ENCODE measurements around the gene HDDC2.
"Not testable (repeated sequence)": the region's sequence is repeated elsewhere in the genome, so short reads cannot be mapped to it uniquely, and the experiment has no call there.

Gene HDDC2

GRCh38 chr6:125310994-125311649, 9.4 kb upstream of the HDDC2 start:
- DNase-seq = peak; percentile 46

- DNase-seq = no peak
These were observed 6.3 kb upstream of the HDDC2 start for GRCh38 chr6:125307964-125308615.

DNA sequence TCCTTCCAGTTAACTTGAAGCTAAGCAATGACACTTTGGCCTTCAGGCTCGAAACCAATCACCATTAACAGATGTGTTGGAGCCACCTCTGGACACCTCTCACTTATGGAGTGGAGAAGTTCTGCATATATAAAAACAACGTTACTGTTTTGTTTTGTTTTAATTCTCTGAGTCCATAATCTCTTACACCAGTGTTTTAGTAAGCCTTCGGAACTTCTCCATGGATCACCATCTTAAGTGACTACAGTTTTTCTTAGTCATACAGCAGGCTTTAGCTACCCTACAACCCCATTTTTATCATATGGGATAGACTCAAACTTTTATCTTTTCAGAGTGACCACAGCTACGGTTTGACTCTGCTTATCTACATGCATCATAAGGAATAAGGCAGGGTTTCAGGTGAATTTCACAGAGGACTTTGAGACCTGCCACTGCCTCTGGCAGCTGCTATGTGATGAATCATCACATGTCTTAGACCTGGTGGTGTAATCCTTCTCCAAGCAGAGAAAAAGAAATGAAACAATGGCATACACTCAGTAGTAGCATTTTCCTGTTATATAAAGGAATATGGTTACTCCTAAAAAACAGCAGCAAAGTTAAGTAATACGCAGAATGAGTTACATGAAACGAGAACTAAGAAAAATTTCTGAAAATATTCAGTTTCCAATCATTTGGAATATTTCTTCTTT, 5.5 kb upstream of the HDDC2 start:
- DNase-seq = no peak

GRCh38 chr6:125306756-125307149, 5.0 kb upstream of the HDDC2 start:
- DNase-seq = no peak

DNA sequence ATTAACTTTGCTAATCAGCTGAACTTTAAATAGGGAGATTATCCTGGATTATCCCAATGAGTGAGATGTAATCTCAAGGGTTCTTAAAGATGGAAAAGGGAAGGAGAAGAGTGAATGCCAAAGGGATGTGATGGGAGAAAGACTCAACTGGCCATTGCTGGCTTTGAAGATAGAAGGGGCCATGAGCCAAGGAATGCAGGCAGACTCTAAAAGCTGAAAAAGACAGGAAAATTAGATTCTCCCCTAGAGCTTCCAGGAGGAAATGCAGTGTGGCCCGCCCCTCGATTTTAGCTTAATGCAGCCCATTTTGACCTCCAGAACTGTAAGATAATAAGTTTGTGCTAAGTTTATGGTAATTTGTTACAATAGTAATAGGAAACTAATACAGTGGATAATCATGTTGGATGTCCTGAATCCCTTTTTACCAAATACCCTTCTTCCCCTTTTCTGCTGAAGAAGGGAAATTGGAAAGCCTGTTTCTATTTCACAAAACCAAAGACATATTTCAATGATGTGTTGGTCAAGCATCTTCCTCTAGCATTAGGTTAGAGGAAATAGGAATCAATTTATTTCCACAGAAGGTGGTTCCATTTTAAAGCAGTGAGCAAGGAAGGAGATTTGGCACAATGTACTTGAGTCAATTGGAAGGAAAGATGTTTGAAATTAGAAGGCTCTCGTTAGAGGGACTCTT, 3.3 kb upstream of the HDDC2 start:
- DNase-seq = no peak

DNA sequence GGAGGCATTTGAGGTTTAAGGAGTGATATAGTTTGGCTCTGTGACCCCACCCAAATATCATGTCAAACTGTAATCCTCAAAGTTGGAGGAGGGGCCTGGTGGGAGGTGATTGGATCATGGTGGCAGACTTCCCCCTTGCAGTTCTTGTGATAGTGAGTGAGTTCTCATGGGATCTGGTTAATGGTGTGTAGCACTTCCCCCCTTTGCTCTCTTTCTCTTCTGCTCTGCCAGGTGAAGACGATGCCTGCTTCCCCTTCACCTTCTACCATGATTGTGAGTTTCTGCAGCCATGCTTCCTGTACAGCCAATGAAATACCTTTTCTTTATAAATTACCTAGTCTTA, 1.7 kb upstream of the HDDC2 start:
- DNase-seq = no peak

DNA sequence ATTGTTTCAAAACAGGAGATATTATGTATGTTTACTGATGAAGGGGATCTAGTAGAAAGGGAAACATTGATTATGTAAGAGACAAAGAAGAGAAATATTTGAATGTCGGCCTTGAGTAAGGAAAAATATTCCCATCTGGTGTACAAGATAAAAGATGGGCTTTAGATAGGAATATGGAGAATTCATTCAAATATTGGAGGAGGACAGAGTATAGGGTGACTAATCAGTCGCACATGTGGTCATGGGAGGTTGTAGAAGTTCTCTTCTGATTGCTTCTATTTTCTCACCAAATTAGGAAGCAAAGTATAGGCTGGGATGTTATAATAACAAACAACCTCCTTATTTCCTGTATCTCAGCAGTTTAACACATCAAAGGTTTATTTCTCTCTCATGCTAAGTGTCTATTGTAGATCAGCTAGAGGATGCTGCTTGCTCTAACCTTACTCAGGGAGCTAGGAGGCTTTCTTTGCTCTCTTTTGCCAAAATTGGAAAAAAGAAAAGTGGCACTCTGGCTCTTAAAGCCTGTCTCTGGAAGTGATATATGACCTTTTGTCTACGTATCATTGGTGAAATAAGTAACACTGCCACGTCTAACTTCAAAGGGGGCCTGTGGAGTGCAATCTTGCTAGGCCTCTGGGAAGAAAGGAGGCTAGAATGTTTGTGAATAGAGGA, 1.2 kb upstream of the HDDC2 start:
- no peak for DNase-seq

GRCh38 chr6:125300992-125301434, 754 bp downstream of the HDDC2 start:
- DNase-seq = no peak

DNA sequence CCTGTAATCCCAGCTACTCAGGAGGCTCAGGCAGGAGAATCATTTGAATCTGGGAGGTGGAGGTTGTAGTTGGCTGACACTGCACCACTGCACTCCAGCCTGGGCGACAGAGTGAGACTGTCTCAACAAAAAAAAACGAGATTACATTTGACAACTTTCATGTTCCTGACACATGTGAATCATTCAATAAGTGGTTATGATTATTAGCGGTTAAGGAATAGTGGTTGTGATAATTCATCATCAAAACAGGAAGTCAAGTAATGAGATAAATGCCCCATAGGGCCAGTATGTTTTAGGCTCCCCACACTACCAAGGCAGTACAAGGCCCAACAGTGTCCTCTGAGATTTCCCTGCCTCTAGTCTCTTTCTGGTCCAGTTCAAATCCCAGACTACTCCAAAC, 2.5 kb downstream of the HDDC2 start:
- DNase-seq = no peak

GRCh38 chr6:125296471-125296870, 5.3 kb downstream of the HDDC2 start:
- DNase-seq = no peak

DNA sequence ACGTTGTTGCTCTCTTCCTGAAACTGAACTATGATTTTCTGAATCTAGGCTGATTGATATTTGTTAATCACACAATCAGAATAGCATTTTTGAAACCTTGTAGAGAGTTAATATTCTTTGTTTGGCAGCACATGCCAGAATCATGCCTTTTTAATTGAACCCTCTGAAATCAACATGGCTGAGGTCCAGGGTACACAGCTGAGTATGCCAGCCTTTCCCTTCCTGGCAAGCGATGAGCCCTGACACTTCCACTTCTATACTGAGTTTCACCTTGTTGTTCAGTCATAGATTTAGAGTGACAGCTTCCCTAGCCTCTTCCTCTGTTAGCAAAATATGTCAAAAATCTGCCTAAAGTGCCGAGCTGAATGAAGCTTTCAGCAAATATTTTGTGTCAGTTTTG, 6.8 kb downstream of the HDDC2 start:
- no peak for DNase-seq

DNA sequence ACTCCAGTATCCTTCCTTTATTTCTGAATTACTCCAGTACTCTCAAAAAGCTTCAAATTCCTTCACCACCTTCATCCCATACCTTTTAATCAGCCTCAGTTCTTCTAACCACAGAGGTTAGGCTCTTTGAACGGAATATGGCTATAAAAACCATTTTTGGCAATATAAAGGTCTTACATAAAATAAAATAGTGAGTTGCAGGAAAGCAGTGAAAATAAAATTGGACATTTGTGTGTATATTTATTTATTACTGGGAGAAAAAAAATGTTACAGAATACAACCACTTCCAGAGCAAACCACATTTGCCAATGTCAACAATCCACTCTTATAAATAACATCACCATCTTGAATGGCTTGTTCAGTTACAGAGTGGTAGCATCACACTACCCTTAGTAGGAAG, 7.7 kb downstream of the HDDC2 start:
- DNase-seq = no peak

DNA sequence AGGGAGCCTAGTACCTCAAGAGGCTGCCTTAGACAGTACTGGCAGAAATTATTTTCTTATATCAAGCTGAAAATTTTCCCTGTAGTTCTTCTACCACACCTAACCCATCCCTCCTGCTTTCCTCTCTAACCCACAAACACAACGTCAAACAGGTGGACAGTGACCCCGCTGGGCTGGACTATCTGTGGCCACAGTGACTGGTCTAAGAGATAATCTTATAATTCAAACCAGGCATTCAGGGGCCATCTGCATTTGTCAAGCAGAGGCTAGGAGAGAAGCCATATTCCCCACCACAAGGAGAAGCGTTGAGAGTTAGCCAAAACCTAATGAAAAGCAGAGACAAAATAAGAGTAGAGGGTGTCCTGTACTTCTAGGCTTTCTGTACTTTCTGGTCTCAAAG, 8.2 kb downstream of the HDDC2 start:
- no peak for DNase-seq

GRCh38 chr6:125287718-125288117, 14.0 kb downstream of the HDDC2 start:
- no peak for DNase-seq

GRCh38 chr6:125285936-125286335, 15.8 kb downstream of the HDDC2 start:
- DNase-seq = no peak

DNA sequence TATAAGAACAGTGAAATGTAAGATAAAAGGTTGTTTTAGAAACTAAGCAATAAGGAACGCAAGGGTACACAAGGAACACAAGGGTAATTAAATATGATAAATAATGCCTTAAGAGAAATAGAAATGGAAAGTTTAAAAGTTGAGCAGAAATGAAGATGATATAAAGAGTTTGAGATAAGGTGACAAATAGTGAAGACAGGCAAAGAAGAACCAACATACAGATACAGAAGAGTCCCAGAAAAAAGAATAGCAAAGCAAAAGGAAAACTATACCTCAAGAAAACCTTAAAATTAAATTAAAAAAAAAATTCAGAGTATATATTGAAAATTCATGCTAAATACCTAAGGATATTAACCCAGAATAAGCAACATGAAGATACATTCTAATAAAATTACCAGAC, 16.4 kb downstream of the HDDC2 start:
- no peak for DNase-seq

DNA sequence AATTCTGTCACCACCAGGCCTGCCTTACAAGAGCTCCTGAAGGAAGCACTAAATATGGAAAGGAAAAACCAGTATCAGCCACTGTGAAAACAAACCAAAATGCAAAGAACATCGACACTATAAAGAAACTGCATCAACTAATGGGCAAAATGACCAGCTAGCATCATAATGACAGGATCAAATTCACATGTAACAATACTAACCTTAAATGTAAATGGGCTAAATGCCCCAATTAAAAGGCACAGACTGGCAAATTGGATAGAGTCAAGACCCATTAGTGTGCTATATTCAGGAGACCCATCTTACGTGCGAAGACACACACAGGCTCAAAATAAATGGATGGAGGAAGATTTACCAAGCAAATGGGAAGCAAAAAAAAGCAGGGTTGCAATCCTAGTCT, 19.3 kb downstream of the HDDC2 start:
- not testable (repeated sequence) for DNase-seq

DNA sequence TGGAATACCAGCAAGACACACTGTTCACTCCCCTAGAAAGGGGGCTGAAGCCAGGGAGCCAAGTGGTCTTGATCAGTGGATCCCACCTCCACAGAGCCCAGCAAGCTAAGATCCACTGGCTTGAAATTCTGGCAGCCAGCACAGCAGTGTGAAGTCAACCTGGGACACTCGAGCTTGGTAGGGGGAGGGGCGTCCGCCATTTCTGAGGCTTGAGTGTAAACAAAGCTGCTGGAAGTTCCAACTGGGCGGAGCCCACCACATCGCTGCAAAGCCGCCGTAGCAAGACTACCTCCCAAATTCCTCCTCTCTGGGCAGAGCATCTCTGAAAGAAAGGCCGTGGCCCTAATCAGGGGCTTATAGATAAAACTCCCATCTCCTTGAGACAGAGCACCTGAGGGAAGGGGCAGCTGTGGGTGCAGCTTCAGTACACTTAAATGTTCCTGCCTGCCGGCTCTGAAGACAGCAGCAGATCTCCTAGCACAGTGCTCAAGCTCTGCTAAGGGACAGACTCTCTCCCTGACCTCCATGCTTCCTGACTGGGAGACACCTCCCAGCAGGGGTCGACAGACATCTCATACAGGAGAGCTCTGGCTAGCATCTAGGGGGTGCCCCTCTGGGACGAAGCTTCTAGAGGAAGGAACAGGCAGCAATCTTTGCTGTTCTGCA, 21.3 kb downstream of the HDDC2 start:
- not testable (repeated sequence) for DNase-seq

- DNase-seq = no peak
These were observed 21.8 kb downstream of the HDDC2 start for GRCh38 chr6:125279961-125280360.

DNA sequence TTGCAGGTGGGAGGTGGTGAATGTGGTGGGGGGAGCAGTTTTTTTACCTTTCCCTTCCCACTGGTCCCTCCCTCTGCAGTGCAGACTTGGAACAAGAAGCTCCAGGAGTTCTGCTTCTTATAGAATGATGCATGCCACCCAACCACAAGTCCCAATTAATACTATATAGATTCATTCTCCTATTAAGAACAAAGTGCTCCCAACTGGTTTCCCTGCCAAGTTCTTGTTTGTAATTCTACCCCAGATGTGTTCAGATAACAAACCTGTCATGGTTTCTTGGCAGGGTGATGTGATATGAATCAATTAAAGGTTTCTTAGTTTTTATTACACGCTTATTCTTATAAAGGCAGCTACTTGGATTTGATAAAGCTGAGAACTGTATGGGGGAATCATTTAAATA, 23.9 kb downstream of the HDDC2 start:
- no peak for DNase-seq

DNA sequence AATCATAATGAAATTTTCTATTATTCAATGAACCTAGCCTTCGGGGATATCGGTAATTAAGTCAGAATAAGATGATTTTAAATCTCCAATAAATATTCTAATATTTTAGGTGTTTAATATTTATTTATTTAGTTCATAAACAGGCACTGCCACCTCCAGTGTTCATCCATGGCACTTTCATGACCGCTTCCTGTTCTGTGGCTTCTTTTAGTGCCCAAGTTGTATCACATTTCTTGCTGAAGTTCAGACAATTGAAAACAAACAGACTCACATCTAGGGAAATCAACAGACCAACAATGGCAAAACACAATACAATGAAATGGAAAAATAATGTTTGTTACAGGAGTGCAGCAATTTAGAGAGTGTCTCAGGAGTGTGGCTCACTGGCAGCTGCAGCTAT, 26.0 kb downstream of the HDDC2 start:
- no peak for DNase-seq

DNA sequence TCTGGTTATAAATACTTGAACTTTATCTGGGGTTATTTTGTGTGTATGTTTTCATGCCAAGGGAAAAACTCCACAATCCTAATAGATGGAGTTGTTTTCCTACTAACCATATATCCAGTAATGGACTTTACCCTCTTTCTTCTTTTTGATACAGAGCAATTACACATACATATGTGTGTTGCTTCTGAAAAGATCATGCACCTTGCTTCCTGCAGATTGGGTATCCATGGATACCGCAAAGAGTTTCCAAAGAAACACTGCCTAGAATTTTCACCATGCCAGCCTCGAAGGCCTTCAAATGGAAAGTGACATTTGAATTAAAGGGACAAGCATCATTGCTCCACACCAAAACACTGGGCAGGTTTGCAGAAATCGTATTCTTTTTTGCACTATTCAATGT, 26.8 kb downstream of the HDDC2 start:
- DNase-seq = no peak

All from right kidney (tissue), 1 donor.